Measurements from ENCODE around the gene MRPL39. TPM values are rescaled to one million over a fixed set of nuclear protein-coding genes. Genes with fewer than 3 reads are reported as not detected.

MRPL39 gene
- total and polyA plus RNA-seq, 9 of the 15 experiments (the other 6 are each of a cell fraction or from before 2014, with no cell fraction given) = 65.4 to 247 (median 105) TPM

GRCh38 chr21:25569711-25570110, 37.6 kb downstream of the MRPL39 start:
- H4K20me1 ChIP-seq (replicated peaks; ENCODE audit: control insufficient read depth, insufficient read depth, low read length) = no peaks in the 10 kb centered on the region
- no peak for DNase-seq (ENCODE audit: extremely low read depth in 1 of 4, low spot score in 3 of 4)
- POLR2A ChIA-PET = no interaction called here
- FAIRE-seq = no peak
- no peaks in the 10 kb centered on the region for H3K79me2 ChIP-seq (ENCODE audit: control insufficient read depth, insufficient read depth, low read length)
- no TSS peak for BruUV-seq (replicated peaks)
- CTCF ChIA-PET (ENCODE audit: low intra/inter-chr PET ratio) = no interaction called here
- no peaks in the 10 kb centered on the region for H3K9me3 ChIP-seq (replicated peaks; ENCODE audit: control insufficient read depth, insufficient read depth, low read depth, low read length)
- peaks cover 0 to 6% of the 10 kb centered on the region in 2 experiments; a peak in 3 of 5 replicates for H3K4me1 ChIP-seq (replicated peaks in 1 of 2; ENCODE audit: control insufficient read depth in 2 of 2, insufficient read depth in 2 of 2, low read length in 2 of 2)
- no peak overlapping the region for H3K4me2 ChIP-seq (ENCODE audit: insufficient read depth, low read length)
- no peak overlapping the region for H3K27ac ChIP-seq (ENCODE audit: extremely low read depth, low read depth, low read length)
- intact Hi-C loops (cut with micrococcal nuclease) (no loop called here), in situ Hi-C loops (cut with MboI) (no loop called here)
- TF ChIP-seq MAFF (IDR thresholded peaks at IDR 0.05; ENCODE audit: low read length) (peak; percentile 33; the same call in 1 of the 2 replicates), ZNF354B (CRISPR knock-in tag; IDR thresholded peaks at IDR 0.05) (no peak), SMAD2 (IDR thresholded peaks at IDR 0.05; ENCODE audit: low read depth, low read length) (no peak), WHSC1 (IDR thresholded peaks at IDR 0.05; ENCODE audit: low read length) (no peak)
- peaks cover 3% of the 10 kb centered on the region; the same call in 1 of the 3 replicates for H3K36me3 ChIP-seq (ENCODE audit: control insufficient read depth, insufficient read depth, low read length)
- no peak overlapping the region for H2AFZ ChIP-seq (ENCODE audit: low read depth, low read length)
- H3K27me3 ChIP-seq (ENCODE audit: control insufficient read depth in 2 of 2, insufficient read depth in 2 of 2, low read length in 2 of 2) = no peaks in the 10 kb centered on the region
- H3K9ac ChIP-seq (ENCODE audit: insufficient read depth in 1 of 2, low read depth in 2 of 2, low read length in 2 of 2) = no peak overlapping the region
- H3K4me3 ChIP-seq = no peak overlapping the region
- 34% methylated on average over 4 of the region's 4 CpGs for WGBS (ENCODE audit: insufficient coverage, low coverage, missing lambda C conversion rate)
- H3K9me1 ChIP-seq (ENCODE audit: control insufficient read depth, insufficient read depth, low read length) = no peaks in the 10 kb centered on the region
- no peak for ATAC-seq

- CTCF ChIA-PET (ENCODE audit: low intra/inter-chr PET ratio) = no interaction called here
- in situ Hi-C loops (cut with MboI) = no loop called here
- intact Hi-C loops (cut with micrococcal nuclease) = no loop called here
- no peaks in the 10 kb centered on the region for H3K9me1 ChIP-seq (ENCODE audit: control insufficient read depth, insufficient read depth, low read length)
- DNase-seq (ENCODE audit: extremely low read depth in 1 of 4, low spot score in 3 of 4) (no peak), FAIRE-seq (no peak), ATAC-seq (no peak)
- H3K9me3 ChIP-seq (replicated peaks; ENCODE audit: control insufficient read depth, insufficient read depth, low read depth, low read length) = no peaks in the 10 kb centered on the region
- no peaks in the 10 kb centered on the region for H3K79me2 ChIP-seq (ENCODE audit: control insufficient read depth, insufficient read depth, low read length)
- 38% methylated on average over 1 of the region's 1 CpG for WGBS (ENCODE audit: insufficient coverage, low coverage, missing lambda C conversion rate)
- no peak overlapping the region for H3K9ac ChIP-seq (ENCODE audit: insufficient read depth in 1 of 2, low read depth in 2 of 2, low read length in 2 of 2)
- H3K4me3 ChIP-seq = no peak overlapping the region
- no peak overlapping the region for H3K27ac ChIP-seq (ENCODE audit: extremely low read depth, low read depth, low read length)
- no TSS peak for BruUV-seq (replicated peaks)
- H3K4me1 ChIP-seq (replicated peaks in 1 of 2; ENCODE audit: control insufficient read depth in 2 of 2, insufficient read depth in 2 of 2, low read length in 2 of 2) = peaks cover 0 to 6% of the 10 kb centered on the region in 2 experiments; a peak in 3 of 5 replicates
- POLR2A ChIA-PET = no interaction called here
- no peak overlapping the region for H3K4me2 ChIP-seq (ENCODE audit: insufficient read depth, low read length)
- H4K20me1 ChIP-seq (replicated peaks; ENCODE audit: control insufficient read depth, insufficient read depth, low read length) = no peaks in the 10 kb centered on the region
- H3K36me3 ChIP-seq (ENCODE audit: control insufficient read depth, insufficient read depth, low read length) = peaks cover 3% of the 10 kb centered on the region; the same call in 1 of the 3 replicates
- no peaks in the 10 kb centered on the region for H3K27me3 ChIP-seq (ENCODE audit: control insufficient read depth in 2 of 2, insufficient read depth in 2 of 2, low read length in 2 of 2)
- no peak overlapping the region for H2AFZ ChIP-seq (ENCODE audit: low read depth, low read length)
- TF ChIP-seq ZNF184 (CRISPR knock-in tag; IDR thresholded peaks at IDR 0.05) = no peak
- no peak for TF ChIP-seq BCOR (IDR thresholded peaks at IDR 0.05)
- no peak for TF ChIP-seq THAP12 (CRISPR knock-in tag; IDR thresholded peaks at IDR 0.05)
- no peak for TF ChIP-seq ZMIZ1 (IDR thresholded peaks at IDR 0.05; ENCODE audit: low read depth in 2 of 2, low read length in 2 of 2)
- TF ChIP-seq CREM (IDR thresholded peaks at IDR 0.05; ENCODE audit: low read depth) = no peak
- no peak for TF ChIP-seq ATF3 (IDR thresholded peaks at IDR 0.05)
- no peak for TF ChIP-seq ATF3 (CRISPR knock-in tag; conservative IDR thresholded peaks at IDR 0.05)
Observed at GRCh38 chr21:25569084-25569483, 38.2 kb downstream of the MRPL39 start.
